A549 (cell line): ENCODE data around the gene MAP4K2. TPM values are rescaled to one million over a fixed set of nuclear protein-coding genes. Genes with fewer than 3 reads are reported as not detected.

Source experiments
- ATAC-seq, 2 experiments: fragments of 200-7000 bp in 1 of 2; fragments of >200 bp in 1 of 2; cut with Nextera tagmentation in 1 of 2; cut with Tn5 transposase in 1 of 2; 3 replicates each; pipeline versions ENCODE4 v1.8.0 to v1.9.1; 2018 to 2020; ENCODE audit warnings: mild to moderate bottlenecking in 1 of 2, moderate library complexity in 1 of 2
- CTCF ChIA-PET: fragments of 300-600 bp; sonication (Branson Sonifier 250); formaldehyde crosslinking; extraction: SDS; loops from one replicate; lab custom pipeline; 2021; ENCODE audit warnings: antibody characterized with exemption, inconsistent platforms; lab: Yijun Ruan, JAX
- POLR2A ChIA-PET: fragments of 350-600 bp; formaldehyde crosslinking; extraction: SDS; loops from one replicate; lab custom pipeline; 2021; ENCODE audit warnings: antibody characterized with exemption, inconsistent platforms; lab: Yijun Ruan, JAX
- DNase-seq, 2 experiments: peaks; one replicate each; pipeline versions ENCODE4 v3.0.0 to v3.0.0-alpha.2; 2011 to 2016; ENCODE audit warnings: low read depth in 1 of 2, low spot score in 1 of 2
- FAIRE-seq: peaks from 2 replicates; lab custom pipeline; 2011; peaks lifted over from hg19 to GRCh38; lab: Jason Lieb, UNC
- H3K27ac ChIP-seq, 2 experiments: fragments of >200 bp; sonication (Bioruptor Twin); formaldehyde crosslinking; 3 replicates each; pipeline ENCODE4 v1.5.1; 2016 to 2017
- H3K4me1 ChIP-seq: fragments of >200 bp; sonication (Bioruptor Twin); formaldehyde crosslinking; 3 replicates; pipeline ENCODE4 v1.6.1; 2016
- H3K4me2 ChIP-seq: fragments of >200 bp; sonication (Bioruptor Twin); formaldehyde crosslinking; 3 replicates; pipeline ENCODE4 v1.6.1; 2016
- H3K4me3 ChIP-seq: fragments of >200 bp; sonication (Bioruptor Twin); formaldehyde crosslinking; 3 replicates; pipeline ENCODE4 v1.5.1; 2016
- H3K9me3 ChIP-seq: fragments of >200 bp; sonication (Bioruptor Twin); formaldehyde crosslinking; 3 replicates; pipeline ENCODE4 v1.6.1; 2016
- CBX2 ChIP-seq: fragments of 200-600 bp; sonication (generic); IDR thresholded peaks from 2 replicates; pipeline ENCODE4 v1.6.1; 2016; ENCODE audit warnings: low read depth, mild to moderate bottlenecking, borderline replicate concordance
- CBX8 ChIP-seq: fragments of 200-600 bp; sonication (generic); IDR thresholded peaks from 2 replicates; pipeline ENCODE4 v1.6.1; 2016
- CEBPB ChIP-seq, 2 experiments: fragments of >200 bp in 1 of 2; sonication (Bioruptor Twin) in 1 of 2; formaldehyde crosslinking in 1 of 2; IDR thresholded peaks; 2 replicates each; pipeline ENCODE4 v1.6.1; 2012 to 2016
- EP300 ChIP-seq, 2 experiments: fragments of >200 bp; sonication (Bioruptor Twin); formaldehyde crosslinking; IDR thresholded peaks; 2 replicates in 1 of 2; 3 replicates in 1 of 2; pipeline ENCODE4 v1.6.1; 2016 to 2017
- FOSB ChIP-seq: fragments of 250-450 bp; sonication (Bioruptor Pico); IDR thresholded peaks from 2 replicates; pipeline ENCODE4 v1.5.0; 2020; ENCODE audit warnings: mild to moderate bottlenecking, moderate library complexity
- FOSL2 ChIP-seq, 2 experiments: fragments of 450-650 bp in 1 of 2; fragments of >200 bp in 1 of 2; sonication (Bioruptor Twin) in 1 of 2; formaldehyde crosslinking; IDR thresholded peaks; 2 replicates each; pipeline versions ENCODE4 v1.5.0 to v1.6.1; 2016 to 2020; ENCODE audit warnings: mild to moderate bottlenecking in 1 of 2, moderate library complexity in 1 of 2
- GATA3 ChIP-seq: IDR thresholded peaks from 2 replicates; pipeline ENCODE4 v1.6.1; 2012; ENCODE audit warnings: borderline replicate concordance
- HDAC2 ChIP-seq: fragments of 200-600 bp; sonication (generic); IDR thresholded peaks from 2 replicates; pipeline ENCODE4 v1.6.1; 2016
- HEYL ChIP-seq: fragments of 250-450 bp; sonication (Bioruptor Pico); IDR thresholded peaks from 2 replicates; pipeline ENCODE4 v1.8.0; 2021; ENCODE audit warnings: mild to moderate bottlenecking, moderate library complexity
- HOXB5 ChIP-seq: fragments of 250-450 bp; sonication (Bioruptor Pico); IDR thresholded peaks from 2 replicates; pipeline ENCODE4 v1.5.0; 2020; ENCODE audit warnings: mild to moderate bottlenecking, moderate library complexity
- JUNB ChIP-seq: fragments of >200 bp; sonication (Bioruptor Twin); formaldehyde crosslinking; IDR thresholded peaks from 2 replicates; pipeline ENCODE4 v1.6.1; 2016
- KDM1A ChIP-seq: fragments of 200-600 bp; sonication (generic); IDR thresholded peaks from 2 replicates; pipeline ENCODE4 v1.6.1; 2016; ENCODE audit warnings: low read depth, mild to moderate bottlenecking
- NPAS2 ChIP-seq: fragments of 250-450 bp; sonication (Bioruptor Pico); IDR thresholded peaks from 2 replicates; pipeline ENCODE4 v1.8.0; 2022; ENCODE audit warnings: mild to moderate bottlenecking, moderate library complexity, borderline replicate concordance
- NR3C1 ChIP-seq: fragments of >200 bp; sonication (Bioruptor Twin); formaldehyde crosslinking; IDR thresholded peaks from 3 replicates; pipeline ENCODE4 v1.6.1; 2017
- PHF8 ChIP-seq: fragments of 200-600 bp; sonication (generic); IDR thresholded peaks from 2 replicates; pipeline ENCODE4 v1.6.1; 2016; ENCODE audit warnings: low read depth, mild to moderate bottlenecking, antibody characterized with exemption, moderate library complexity, borderline replicate concordance
- POLR2AphosphoS2 ChIP-seq: conservative IDR thresholded peaks from 2 replicates; pipeline ENCODE4 v1.6.1; 2012; ENCODE audit warnings: low read length, improper control_type of control experiment, inconsistent platforms
- RAD21 ChIP-seq, 2 experiments: fragments of >200 bp in 1 of 2; sonication (Bioruptor Twin) in 1 of 2; formaldehyde crosslinking in 1 of 2; IDR thresholded peaks in 1 of 2; conservative IDR thresholded peaks in 1 of 2; 2 replicates in 1 of 2; 3 replicates in 1 of 2; pipeline ENCODE4 v1.6.1; 2012 to 2018; ENCODE audit warnings: inconsistent platforms in 1 of 2
- RFX5 ChIP-seq: fragments of 450-650 bp; IDR thresholded peaks from 2 replicates; pipeline ENCODE4 v1.7.1; 2014; ENCODE audit warnings: antibody characterized with exemption, mild to moderate bottlenecking, moderate library complexity
- RNF2 ChIP-seq: fragments of 200-600 bp; sonication (generic); IDR thresholded peaks from 2 replicates; pipeline ENCODE4 v1.6.1; 2016; ENCODE audit warnings: low read depth, mild to moderate bottlenecking, antibody characterized with exemption, moderate library complexity, borderline replicate concordance
- SMC3 ChIP-seq: fragments of >200 bp; sonication (Bioruptor Twin); formaldehyde crosslinking; IDR thresholded peaks from 3 replicates; pipeline ENCODE4 v1.6.1; 2018; ENCODE audit warnings: inconsistent platforms
- SREBF2 ChIP-seq: fragments of 450-650 bp; IDR thresholded peaks from 2 replicates; pipeline ENCODE4 v1.6.1; 2014; ENCODE audit warnings: mild to moderate bottlenecking, moderate library complexity
- TFCP2L1 ChIP-seq: fragments of 250-450 bp; sonication (Bioruptor Pico); IDR thresholded peaks from 2 replicates; pipeline ENCODE4 v1.5.0; 2021; ENCODE audit warnings: mild to moderate bottlenecking
- ZC3H11A ChIP-seq: fragments of 450-650 bp; IDR thresholded peaks from 2 replicates; pipeline ENCODE4 v1.6.1; 2014; ENCODE audit warnings: antibody characterized with exemption, mild to moderate bottlenecking
- ZFP36 ChIP-seq: fragments of 450-650 bp; IDR thresholded peaks from 2 replicates; pipeline ENCODE4 v1.6.1; 2014; ENCODE audit warnings: borderline replicate concordance; ENCODE audit not compliant: partially characterized antibody
- ZSCAN20 ChIP-seq: fragments of 250-450 bp; sonication (Bioruptor Pico); IDR thresholded peaks from 2 replicates; pipeline ENCODE4 v1.8.0; 2022; ENCODE audit warnings: mild to moderate bottlenecking, moderate library complexity
- WGBS: methylation state at CpG from one replicate; pipeline ENCODE4 v1.1.6; 2017; ENCODE audit errors: missing lambda C conversion rate; 5-methylcytosine and 5-hydroxymethylcytosine counted together
- polyA plus RNA-seq, 4 experiments: library from polyadenylated mRNA; depleted of rRNA in 3 of 4; stranded (reverse); fragments of >200 nt; fragmentation: RNase III in 1 of 4; extraction: RNeasy Plus Mini Kit Qiagen cat#74134 plus additional on column Dnase treatment in 1 of 4; gene quantifications; 2 replicates in 3 of 4; 3 replicates in 1 of 4; pipeline ENCODE4 v1.2.3, GENCODE V29; 2011 to 2017
- TF ChIP-seq, protein P1 (sequence below): fragments of >200 bp; sonication (Bioruptor Twin); formaldehyde crosslinking; IDR thresholded peaks from 2 replicates; pipeline ENCODE4 v1.6.1; 2016
- TF ChIP-seq, protein P2 (sequence below): fragments of 250-450 bp; sonication (Bioruptor Pico); IDR thresholded peaks from 2 replicates; pipeline ENCODE4 v1.5.0; 2021; ENCODE audit warnings: mild to moderate bottlenecking, moderate library complexity, borderline replicate concordance
- TF ChIP-seq, protein P3 (sequence below): fragments of 200-600 bp; sonication (generic); IDR thresholded peaks from 2 replicates; pipeline ENCODE4 v1.6.1; 2016; ENCODE audit warnings: antibody characterized with exemption, mild to moderate bottlenecking, moderate library complexity
- TF ChIP-seq, protein P4 (sequence below): IDR thresholded peaks from 2 replicates; pipeline ENCODE4 v1.6.1; 2012; ENCODE audit warnings: low read depth, borderline replicate concordance

MAP4K2 gene
- polyA plus RNA-seq, 2 of the 4 experiments (the other 2 are of a cell fraction): 9.4 to 9.9 TPM

DNA sequence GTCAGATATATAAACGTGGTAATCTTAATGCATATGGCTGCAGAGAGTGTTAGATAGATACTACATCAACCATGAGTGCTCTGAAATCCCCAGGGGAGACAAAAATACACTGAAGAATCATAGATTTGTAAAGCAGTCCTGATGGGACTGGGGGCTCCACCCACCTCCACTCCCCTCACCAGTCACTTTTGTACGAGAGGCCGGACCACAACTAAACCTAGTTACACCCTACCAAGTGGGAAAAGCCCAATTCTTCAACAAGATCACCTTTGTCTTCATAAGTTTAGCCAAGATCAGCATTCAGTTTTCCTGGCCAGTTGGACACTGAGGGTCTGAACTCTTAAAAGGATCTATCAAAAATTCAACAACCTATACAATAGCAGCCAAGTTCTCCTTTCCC, 26.1 kb downstream of the MAP4K2 start:
- CTCF ChIA-PET: interaction anchor here (0.6 to 5.7 kb wide), 5 partner anchors 10 to 476 kb away, joined by 3 to 73 read pairs (median 4); no protein-coding TSS in a partner anchor
- peak overlapping the region; percentile 98 to 99; a peak in 3 of 6 replicates for H3K27ac ChIP-seq
- no peak for FAIRE-seq
- H3K4me3 ChIP-seq: peak overlapping the region; percentile 90
- peaks cover 43% of the 10 kb centered on the region for H3K4me1 ChIP-seq
- DNase-seq: no peak
- H3K4me2 ChIP-seq: peak overlapping the region; percentile 92
- TF ChIP-seq CEBPB (IDR thresholded peaks at IDR 0.05) (no peak), SREBF2 (no peak), RFX5 (no peak), EP300 (IDR thresholded peaks at IDR 0.05) (no peak), JUNB (no peak), HDAC2 (no peak), PHF8 (no peak), NPAS2 (CRISPR knock-in tag) (no peak), ZC3H11A (no peak), SMC3 (no peak), HOXB5 (no peak), POLR2AphosphoS2 (no peak)
- TF ChIP-seq, protein P1, sequence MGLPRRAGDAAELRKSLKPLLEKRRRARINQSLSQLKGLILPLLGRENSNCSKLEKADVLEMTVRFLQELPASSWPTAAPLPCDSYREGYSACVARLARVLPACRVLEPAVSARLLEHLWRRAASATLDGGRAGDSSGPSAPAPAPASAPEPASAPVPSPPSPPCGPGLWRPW: no peak
- TF ChIP-seq, protein P2, sequence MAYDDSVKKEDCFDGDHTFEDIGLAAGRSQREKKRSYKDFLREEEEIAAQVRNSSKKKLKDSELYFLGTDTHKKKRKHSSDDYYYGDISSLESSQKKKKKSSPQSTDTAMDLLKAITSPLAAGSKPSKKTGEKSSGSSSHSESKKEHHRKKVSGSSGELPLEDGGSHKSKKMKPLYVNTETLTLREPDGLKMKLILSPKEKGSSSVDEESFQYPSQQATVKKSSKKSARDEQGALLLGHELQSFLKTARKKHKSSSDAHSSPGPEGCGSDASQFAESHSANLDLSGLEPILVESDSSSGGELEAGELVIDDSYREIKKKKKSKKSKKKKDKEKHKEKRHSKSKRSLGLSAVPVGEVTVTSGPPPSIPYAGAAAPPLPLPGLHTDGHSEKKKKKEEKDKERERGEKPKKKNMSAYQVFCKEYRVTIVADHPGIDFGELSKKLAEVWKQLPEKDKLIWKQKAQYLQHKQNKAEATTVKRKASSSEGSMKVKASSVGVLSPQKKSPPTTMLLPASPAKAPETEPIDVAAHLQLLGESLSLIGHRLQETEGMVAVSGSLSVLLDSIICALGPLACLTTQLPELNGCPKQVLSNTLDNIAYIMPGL: no peak
- POLR2A ChIA-PET: interaction anchor here (1.0 to 1.5 kb wide), 2 partner anchors 16 to 341 kb away, joined by 4 read pairs; partner anchors contain the start of gene ZNHIT2
- no peaks in the 10 kb centered on the region for H3K9me3 ChIP-seq
- WGBS: 35% methylated on average over 3 of the region's 3 CpGs
- no peak for ATAC-seq

DNA sequence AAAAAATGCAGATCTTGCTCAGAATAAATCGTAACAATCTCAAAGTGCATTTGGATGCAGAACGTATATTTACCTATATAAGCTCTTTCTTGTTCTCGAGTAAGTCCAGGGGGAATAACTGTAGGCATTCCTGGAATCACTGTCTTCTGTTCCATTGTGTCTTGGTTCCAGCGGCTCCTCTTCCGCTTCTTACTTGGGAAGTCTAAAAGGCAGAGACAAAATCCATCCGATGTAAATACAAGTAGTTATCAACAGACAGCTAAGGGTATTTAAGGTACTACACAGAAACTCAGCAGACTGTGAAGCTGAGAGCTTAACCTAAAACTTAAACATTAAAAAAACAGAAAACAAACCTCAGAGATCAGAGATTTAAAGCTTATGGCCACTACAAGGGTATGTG, 26.6 kb downstream of the MAP4K2 start:
- ChIA-PET POLR2A (interaction anchor here (1.5 kb wide), 1 partner anchor 16 kb away, joined by 4 read pairs; no protein-coding TSS in a partner anchor), CTCF (interaction anchor here (1.0 to 5.7 kb wide), 3 partner anchors 11 to 476 kb away, joined by 3 to 73 read pairs (median 14); no protein-coding TSS in a partner anchor)
- 73% methylated on average over 6 of the region's 6 CpGs for WGBS
- Histone ChIP-seq H3K9me3 (no peaks in the 10 kb centered on the region), H3K27ac (no peak overlapping the region), H3K4me2 (peak overlapping the region; percentile 92), H3K4me1 (peaks cover 43% of the 10 kb centered on the region), H3K4me3 (peak overlapping the region; percentile 90)
- FAIRE-seq: no peak
- ATAC-seq: no peak
- DNase-seq: no peak
- TF ChIP-seq NR3C1 (no peak), ZSCAN20 (no peak), PHF8 (no peak), GATA3 (no peak), FOSL2 (IDR thresholded peaks at IDR 0.05) (no peak), FOSL2 (CRISPR knock-in tag; IDR thresholded peaks at IDR 0.05) (no peak), FOSB (CRISPR knock-in tag) (no peak), RAD21 (conservative IDR thresholded peaks at IDR 0.05 in 1 of 2, IDR thresholded peaks at IDR 0.05 in 1 of 2) (no peak), JUNB (no peak), HEYL (CRISPR knock-in tag) (no peak), ZFP36 (no peak), KDM1A (no peak), RNF2 (no peak), CBX8 (no peak), CBX2 (no peak), NPAS2 (CRISPR knock-in tag) (no peak), TFCP2L1 (no peak)
- TF ChIP-seq, protein P3, sequence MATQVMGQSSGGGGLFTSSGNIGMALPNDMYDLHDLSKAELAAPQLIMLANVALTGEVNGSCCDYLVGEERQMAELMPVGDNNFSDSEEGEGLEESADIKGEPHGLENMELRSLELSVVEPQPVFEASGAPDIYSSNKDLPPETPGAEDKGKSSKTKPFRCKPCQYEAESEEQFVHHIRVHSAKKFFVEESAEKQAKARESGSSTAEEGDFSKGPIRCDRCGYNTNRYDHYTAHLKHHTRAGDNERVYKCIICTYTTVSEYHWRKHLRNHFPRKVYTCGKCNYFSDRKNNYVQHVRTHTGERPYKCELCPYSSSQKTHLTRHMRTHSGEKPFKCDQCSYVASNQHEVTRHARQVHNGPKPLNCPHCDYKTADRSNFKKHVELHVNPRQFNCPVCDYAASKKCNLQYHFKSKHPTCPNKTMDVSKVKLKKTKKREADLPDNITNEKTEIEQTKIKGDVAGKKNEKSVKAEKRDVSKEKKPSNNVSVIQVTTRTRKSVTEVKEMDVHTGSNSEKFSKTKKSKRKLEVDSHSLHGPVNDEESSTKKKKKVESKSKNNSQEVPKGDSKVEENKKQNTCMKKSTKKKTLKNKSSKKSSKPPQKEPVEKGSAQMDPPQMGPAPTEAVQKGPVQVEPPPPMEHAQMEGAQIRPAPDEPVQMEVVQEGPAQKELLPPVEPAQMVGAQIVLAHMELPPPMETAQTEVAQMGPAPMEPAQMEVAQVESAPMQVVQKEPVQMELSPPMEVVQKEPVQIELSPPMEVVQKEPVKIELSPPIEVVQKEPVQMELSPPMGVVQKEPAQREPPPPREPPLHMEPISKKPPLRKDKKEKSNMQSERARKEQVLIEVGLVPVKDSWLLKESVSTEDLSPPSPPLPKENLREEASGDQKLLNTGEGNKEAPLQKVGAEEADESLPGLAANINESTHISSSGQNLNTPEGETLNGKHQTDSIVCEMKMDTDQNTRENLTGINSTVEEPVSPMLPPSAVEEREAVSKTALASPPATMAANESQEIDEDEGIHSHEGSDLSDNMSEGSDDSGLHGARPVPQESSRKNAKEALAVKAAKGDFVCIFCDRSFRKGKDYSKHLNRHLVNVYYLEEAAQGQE: no peak
- TF ChIP-seq, protein P4, sequence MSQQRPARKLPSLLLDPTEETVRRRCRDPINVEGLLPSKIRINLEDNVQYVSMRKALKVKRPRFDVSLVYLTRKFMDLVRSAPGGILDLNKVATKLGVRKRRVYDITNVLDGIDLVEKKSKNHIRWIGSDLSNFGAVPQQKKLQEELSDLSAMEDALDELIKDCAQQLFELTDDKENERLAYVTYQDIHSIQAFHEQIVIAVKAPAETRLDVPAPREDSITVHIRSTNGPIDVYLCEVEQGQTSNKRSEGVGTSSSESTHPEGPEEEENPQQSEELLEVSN: no peak
- TF ChIP-seq, protein P2: no peak
